CD8-positive, alpha-beta memory T cell (primary cell): ENCODE data around the gene SUSD4. TPM values are rescaled to one million over a fixed set of nuclear protein-coding genes. Genes with fewer than 3 reads are reported as not detected.

Experiments
- CTCF ChIA-PET: fragments of 350-600 bp; sonication (Branson Sonifier 250); formaldehyde crosslinking; loops from one replicate; lab custom pipeline; 2021; ENCODE audit warnings: antibody characterized with exemption; lab: Charles Lee
- POLR2A ChIA-PET: fragments of 350-600 bp; sonication (Branson Sonifier 250); formaldehyde crosslinking; loops from one replicate; lab custom pipeline; 2021; ENCODE audit warnings: antibody characterized with exemption; lab: Charles Lee
- DNase-seq, 5 donors: peaks; one replicate each; pipeline versions ENCODE4 v3.0.0 to v3.0.0-alpha.2; 2020 to 2022; ENCODE audit warnings: mixed read lengths in 1 of 5
- H3K27ac ChIP-seq: one replicate; pipeline ENCODE4 v1.7.0; 2013; ENCODE audit warnings: low read depth, mild to moderate bottlenecking, low read length, moderate library complexity
- H3K27me3 ChIP-seq: 2 replicates; pipeline ENCODE4 v1.7.0; 2013; ENCODE audit warnings: low read length, mild to moderate bottlenecking; ENCODE audit not compliant: insufficient read depth, poor library complexity, severe bottlenecking
- H3K36me3 ChIP-seq: 2 replicates; pipeline ENCODE4 v1.7.0; 2013; ENCODE audit warnings: mild to moderate bottlenecking, low read length, moderate library complexity; ENCODE audit not compliant: insufficient read depth
- H3K4me1 ChIP-seq: 2 replicates; pipeline ENCODE4 v1.7.0; 2013; ENCODE audit warnings: mild to moderate bottlenecking, low read length, moderate library complexity; ENCODE audit not compliant: insufficient read depth
- H3K4me3 ChIP-seq: 2 replicates; pipeline ENCODE4 v1.7.0; 2013; ENCODE audit warnings: mild to moderate bottlenecking, low read length
- H3K9me3 ChIP-seq: 2 replicates; pipeline ENCODE4 v1.7.0; 2013; ENCODE audit warnings: mild to moderate bottlenecking, low read length
- H3K27ac Mint-ChIP-seq, 8 donors: one replicate each; pipeline ENCODE4 v1.8.0; 2020 to 2021; ENCODE audit warnings: mixed read lengths in 8 of 8, mild to moderate bottlenecking in 6 of 8, inconsistent platforms in 3 of 8, moderate library complexity in 3 of 8
- H3K27me3 Mint-ChIP-seq, 2 donors: one replicate each; pipeline ENCODE4 v1.8.0; 2020 to 2021; ENCODE audit warnings: mixed read lengths in 2 of 2, mild to moderate bottlenecking in 1 of 2, moderate library complexity in 1 of 2
- H3K36me3 Mint-ChIP-seq, 3 donors: one replicate each; pipeline ENCODE4 v1.8.0; 2020 to 2021; ENCODE audit warnings: mixed read lengths in 3 of 3, inconsistent platforms in 1 of 3, mild to moderate bottlenecking in 1 of 3
- H3K4me1 Mint-ChIP-seq, 3 donors: one replicate each; pipeline ENCODE4 v1.8.0; 2020 to 2021; ENCODE audit warnings: mixed read lengths in 3 of 3, inconsistent platforms in 1 of 3, mild to moderate bottlenecking in 1 of 3
- H3K4me3 Mint-ChIP-seq, 7 donors: one replicate each; pipeline ENCODE4 v1.8.0; 2020 to 2021; ENCODE audit warnings: mixed read lengths in 7 of 7, mild to moderate bottlenecking in 6 of 7, moderate library complexity in 4 of 7, inconsistent platforms in 2 of 7
- H3K9me3 Mint-ChIP-seq, 5 donors: one replicate each; pipeline ENCODE4 v1.8.0; 2020 to 2022; ENCODE audit warnings: mixed read lengths in 5 of 5, mild to moderate bottlenecking in 3 of 5, moderate library complexity in 2 of 5, inconsistent platforms in 1 of 5
- polyA plus RNA-seq: library from polyadenylated mRNA; unstranded; fragments of 300-500 nt; fragmentation: Illumina TruSeq; gene quantifications from one replicate; pipeline ENCODE4 v1.2.3, GENCODE V29; 2021
- total RNA-seq, 2 experiments: library from RNA; stranded (reverse); gene quantifications; one replicate each; pipeline ENCODE4 v1.2.3, GENCODE V29; 2021

SUSD4 gene
- total and polyA plus RNA-seq, 3 experiments from 2014 or later, result 0.16 to 4.2 (median 0.18) TPM

- Mint-ChIP-seq H3K4me1 (peaks cover 21 to 40% (median 34%) of the 10 kb centered on the region in 3 donors), H3K4me3 (peak overlapping the region in 1 of 7 donors; percentile 15), H3K27me3 (peaks cover 0 to 3% of the 10 kb centered on the region in 2 donors), H3K36me3 (no peaks in the 10 kb centered on the region), H3K27ac (peak overlapping the region in 2 of 8 donors; percentile 76 to 82), H3K9me3 (no peaks in the 10 kb centered on the region)
- no peak overlapping the region for H3K27ac ChIP-seq
- no peak for DNase-seq
- H3K4me1 ChIP-seq, result peaks cover 31% of the 10 kb centered on the region
- H3K4me3 ChIP-seq, result no peak overlapping the region
- POLR2A ChIA-PET, result no interaction called here
- H3K36me3 ChIP-seq, result no peaks in the 10 kb centered on the region
- H3K27me3 ChIP-seq, result no peaks in the 10 kb centered on the region
- no peaks in the 10 kb centered on the region for H3K9me3 ChIP-seq
- CTCF ChIA-PET, result no interaction called here
These were observed 174.5 kb downstream of the SUSD4 start for GRCh38 chr1:223189525-223189902.

GRCh38 chr1:223188618-223189356 is 175.2 kb downstream of the SUSD4 start:
- Mint-ChIP-seq H3K27ac (peak overlapping the region in 2 of 8 donors; percentile 12 to 19), H3K36me3 (no peaks in the 10 kb centered on the region), H3K27me3 (peaks cover 0 to 3% of the 10 kb centered on the region in 2 donors), H3K4me3 (peak overlapping the region in 2 of 7 donors; percentile 29 to 70), H3K4me1 (peaks cover 21 to 46% (median 34%) of the 10 kb centered on the region in 3 donors), H3K9me3 (no peaks in the 10 kb centered on the region)
- Histone ChIP-seq H3K36me3 (no peaks in the 10 kb centered on the region), H3K4me3 (no peak overlapping the region), H3K27ac (no peak overlapping the region), H3K9me3 (no peaks in the 10 kb centered on the region), H3K4me1 (peaks cover 31% of the 10 kb centered on the region), H3K27me3 (no peaks in the 10 kb centered on the region)
- POLR2A ChIA-PET, result no interaction called here
- no peak for DNase-seq
- CTCF ChIA-PET, result no interaction called here

GRCh38 chr1:223186800-223187199 is 177.2 kb downstream of the SUSD4 start:
- Histone ChIP-seq H3K9me3 (no peaks in the 10 kb centered on the region), H3K27ac (no peak overlapping the region), H3K36me3 (no peaks in the 10 kb centered on the region), H3K27me3 (no peaks in the 10 kb centered on the region), H3K4me1 (peaks cover 31% of the 10 kb centered on the region), H3K4me3 (no peak overlapping the region)
- H3K27me3 Mint-ChIP-seq, result peaks cover 0 to 3% of the 10 kb centered on the region in 2 donors
- ChIA-PET CTCF (no interaction called here), POLR2A (no interaction called here)
- DNase-seq, result no peak
- H3K4me3 Mint-ChIP-seq, result no peak overlapping the region
- no peaks in the 10 kb centered on the region for H3K9me3 Mint-ChIP-seq
- no peaks in the 10 kb centered on the region for H3K36me3 Mint-ChIP-seq
- H3K4me1 Mint-ChIP-seq, result peaks cover 21 to 60% (median 34%) of the 10 kb centered on the region in 3 donors
- no peak overlapping the region for H3K27ac Mint-ChIP-seq

- ChIA-PET POLR2A (no interaction called here), CTCF (no interaction called here)
- Mint-ChIP-seq H3K4me3 (no peak overlapping the region), H3K36me3 (no peaks in the 10 kb centered on the region), H3K9me3 (no peaks in the 10 kb centered on the region), H3K27ac (no peak overlapping the region), H3K4me1 (peaks cover 4 to 38% (median 4%) of the 10 kb centered on the region in 3 donors), H3K27me3 (peaks cover 8 to 9% of the 10 kb centered on the region in 2 donors)
- Histone ChIP-seq H3K4me1 (peaks cover 3% of the 10 kb centered on the region), H3K4me3 (no peak overlapping the region), H3K27ac (no peak overlapping the region), H3K27me3 (no peaks in the 10 kb centered on the region), H3K9me3 (no peaks in the 10 kb centered on the region), H3K36me3 (no peaks in the 10 kb centered on the region)
- DNase-seq, result no peak
These were observed 180.6 kb downstream of the SUSD4 start for GRCh38 chr1:223183268-223183862.

GRCh38 chr1:223180731-223181321 is 183.2 kb downstream of the SUSD4 start:
- no peaks in the 10 kb centered on the region for H3K27me3 ChIP-seq
- no peaks in the 10 kb centered on the region for H3K36me3 Mint-ChIP-seq
- no peaks in the 10 kb centered on the region for H3K9me3 ChIP-seq
- H3K27me3 Mint-ChIP-seq, result peaks cover 10 to 13% of the 10 kb centered on the region in 2 donors
- peaks cover 0 to 33% (median 0%) of the 10 kb centered on the region in 3 donors for H3K4me1 Mint-ChIP-seq
- ChIA-PET CTCF (no interaction called here), POLR2A (no interaction called here)
- no peaks in the 10 kb centered on the region for H3K36me3 ChIP-seq
- peak overlapping the region in 1 of 8 donors; percentile 33 for H3K27ac Mint-ChIP-seq
- DNase-seq, result no peak
- H3K4me1 ChIP-seq, result no peaks in the 10 kb centered on the region
- H3K4me3 ChIP-seq, result no peak overlapping the region
- H3K9me3 Mint-ChIP-seq, result no peaks in the 10 kb centered on the region
- H3K27ac ChIP-seq, result no peak overlapping the region
- peak overlapping the region in 1 of 7 donors; percentile 9 for H3K4me3 Mint-ChIP-seq

- Histone ChIP-seq H3K9me3 (no peaks in the 10 kb centered on the region), H3K27ac (no peak overlapping the region), H3K4me1 (no peaks in the 10 kb centered on the region), H3K36me3 (no peaks in the 10 kb centered on the region), H3K4me3 (no peak overlapping the region), H3K27me3 (no peaks in the 10 kb centered on the region)
- ChIA-PET POLR2A (no interaction called here), CTCF (no interaction called here)
- Mint-ChIP-seq H3K9me3 (no peaks in the 10 kb centered on the region), H3K27me3 (peaks cover 9 to 13% of the 10 kb centered on the region in 2 donors), H3K4me3 (no peak overlapping the region), H3K27ac (no peak overlapping the region), H3K4me1 (peaks cover 0 to 28% (median 0%) of the 10 kb centered on the region in 3 donors), H3K36me3 (no peaks in the 10 kb centered on the region)
- no peak for DNase-seq
These were observed 184.2 kb downstream of the SUSD4 start for GRCh38 chr1:223179786-223180185.

GRCh38 chr1:223179280-223179679 is 184.7 kb downstream of the SUSD4 start:
- H3K27ac Mint-ChIP-seq, result no peak overlapping the region
- Histone ChIP-seq H3K36me3 (no peaks in the 10 kb centered on the region), H3K4me1 (no peaks in the 10 kb centered on the region), H3K4me3 (no peak overlapping the region), H3K9me3 (no peaks in the 10 kb centered on the region), H3K27me3 (no peaks in the 10 kb centered on the region), H3K27ac (no peak overlapping the region)
- ChIA-PET CTCF (no interaction called here), POLR2A (no interaction called here)
- H3K4me1 Mint-ChIP-seq, result peaks cover 0 to 23% (median 0%) of the 10 kb centered on the region in 3 donors
- H3K4me3 Mint-ChIP-seq, result no peak overlapping the region
- peaks cover 9 to 13% of the 10 kb centered on the region in 2 donors for H3K27me3 Mint-ChIP-seq
- H3K9me3 Mint-ChIP-seq, result no peaks in the 10 kb centered on the region
- DNase-seq, result no peak
- H3K36me3 Mint-ChIP-seq, result no peaks in the 10 kb centered on the region

- no peak overlapping the region for H3K27ac Mint-ChIP-seq
- Histone ChIP-seq H3K36me3 (no peaks in the 10 kb centered on the region), H3K9me3 (no peaks in the 10 kb centered on the region), H3K27ac (no peak overlapping the region), H3K4me3 (no peak overlapping the region), H3K4me1 (no peaks in the 10 kb centered on the region), H3K27me3 (no peaks in the 10 kb centered on the region)
- no peak overlapping the region for H3K4me3 Mint-ChIP-seq
- H3K4me1 Mint-ChIP-seq, result peaks cover 0 to 13% (median 0%) of the 10 kb centered on the region in 3 donors
- H3K9me3 Mint-ChIP-seq, result no peaks in the 10 kb centered on the region
- peaks cover 9 to 13% of the 10 kb centered on the region in 2 donors for H3K27me3 Mint-ChIP-seq
- H3K36me3 Mint-ChIP-seq, result no peaks in the 10 kb centered on the region
- no peak for DNase-seq
- ChIA-PET POLR2A (no interaction called here), CTCF (no interaction called here)
These were observed 186.3 kb downstream of the SUSD4 start for GRCh38 chr1:223177681-223178080.
